Measurements from ENCODE around the gene SLK.

The SLK gene

GRCh38 chr10:103968441-103969391 is 1.8 kb downstream of the SLK start:
- peak; percentile 17 for DNase-seq (ENCODE audit: low read depth, low spot score)
- in situ Hi-C loops (cut with HindIII; ENCODE audit: low sequenced_read_pairs) = no loop called here
- TF ChIP-seq, protein P1, sequence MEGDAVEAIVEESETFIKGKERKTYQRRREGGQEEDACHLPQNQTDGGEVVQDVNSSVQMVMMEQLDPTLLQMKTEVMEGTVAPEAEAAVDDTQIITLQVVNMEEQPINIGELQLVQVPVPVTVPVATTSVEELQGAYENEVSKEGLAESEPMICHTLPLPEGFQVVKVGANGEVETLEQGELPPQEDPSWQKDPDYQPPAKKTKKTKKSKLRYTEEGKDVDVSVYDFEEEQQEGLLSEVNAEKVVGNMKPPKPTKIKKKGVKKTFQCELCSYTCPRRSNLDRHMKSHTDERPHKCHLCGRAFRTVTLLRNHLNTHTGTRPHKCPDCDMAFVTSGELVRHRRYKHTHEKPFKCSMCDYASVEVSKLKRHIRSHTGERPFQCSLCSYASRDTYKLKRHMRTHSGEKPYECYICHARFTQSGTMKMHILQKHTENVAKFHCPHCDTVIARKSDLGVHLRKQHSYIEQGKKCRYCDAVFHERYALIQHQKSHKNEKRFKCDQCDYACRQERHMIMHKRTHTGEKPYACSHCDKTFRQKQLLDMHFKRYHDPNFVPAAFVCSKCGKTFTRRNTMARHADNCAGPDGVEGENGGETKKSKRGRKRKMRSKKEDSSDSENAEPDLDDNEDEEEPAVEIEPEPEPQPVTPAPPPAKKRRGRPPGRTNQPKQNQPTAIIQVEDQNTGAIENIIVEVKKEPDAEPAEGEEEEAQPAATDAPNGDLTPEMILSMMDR (IDR thresholded peaks at IDR 0.05; ENCODE audit: low read depth, low read length) = no peak
- peak overlapping the region; percentile 95 for H3K4me3 ChIP-seq (ENCODE audit: low read depth, low read length)

DNA sequence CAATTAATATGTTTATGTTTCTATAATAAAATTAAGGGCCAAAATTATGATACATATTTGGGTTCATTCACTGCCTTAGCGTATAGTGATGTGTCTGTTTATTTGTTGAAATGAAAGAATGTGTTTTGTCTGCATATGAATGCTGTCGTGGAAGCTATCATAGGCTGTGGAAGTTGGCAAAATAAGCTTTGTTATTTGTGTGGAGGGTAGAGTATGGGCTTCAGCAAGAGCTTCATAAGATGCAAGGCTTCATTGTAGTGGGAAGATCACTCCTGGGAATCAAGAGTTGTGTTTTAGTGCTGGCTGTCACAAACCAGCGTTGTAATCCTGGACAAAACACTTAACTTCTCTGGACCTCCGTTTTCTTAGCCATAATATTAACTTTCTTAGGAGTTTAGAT is 2.5 kb downstream of the SLK start:
- peak overlapping the region; percentile 95 for H3K4me3 ChIP-seq (ENCODE audit: low read depth, low read length)
- no peak for DNase-seq (ENCODE audit: low read depth, low spot score)
- in situ Hi-C loops (cut with HindIII; ENCODE audit: low sequenced_read_pairs) = no loop called here
- TF ChIP-seq, protein P1 (IDR thresholded peaks at IDR 0.05; ENCODE audit: low read depth, low read length) = no peak

GRCh38 chr10:103969857-103970627 is 3.1 kb downstream of the SLK start:
- in situ Hi-C loops (cut with HindIII; ENCODE audit: low sequenced_read_pairs) = no loop called here
- TF ChIP-seq, protein P1 (IDR thresholded peaks at IDR 0.05; ENCODE audit: low read depth, low read length) = no peak
- no peak for DNase-seq (ENCODE audit: low read depth, low spot score)
- H3K4me3 ChIP-seq (ENCODE audit: low read depth, low read length) = peak overlapping the region; percentile 95

GRCh38 chr10:103975169-103975568 is 8.2 kb downstream of the SLK start:
- H3K4me3 ChIP-seq (ENCODE audit: low read depth, low read length) = no peak overlapping the region
- TF ChIP-seq, protein P1 (IDR thresholded peaks at IDR 0.05; ENCODE audit: low read depth, low read length) = no peak
- in situ Hi-C loops (cut with HindIII; ENCODE audit: low sequenced_read_pairs) = no loop called here
- no peak for DNase-seq (ENCODE audit: low read depth, low spot score)

DNA sequence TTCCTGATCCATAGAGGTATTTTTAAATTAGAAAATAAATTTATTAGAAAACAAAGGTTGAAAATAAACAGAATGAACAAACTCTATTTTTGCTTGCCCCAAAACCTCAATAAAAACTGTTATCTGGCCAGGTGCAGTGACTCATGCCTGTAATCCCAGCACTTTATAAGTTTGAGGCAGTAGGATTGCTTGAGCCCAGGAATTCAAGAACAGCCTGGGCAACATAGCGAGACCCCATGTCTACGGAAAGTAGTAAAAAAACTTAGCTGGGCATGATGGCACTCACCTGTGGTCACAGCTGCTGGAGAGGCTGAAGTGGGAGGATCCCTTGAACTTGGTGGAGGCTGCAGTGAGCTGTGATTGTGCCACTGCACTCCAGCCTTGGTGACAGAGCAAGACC is 10.3 kb downstream of the SLK start:
- in situ Hi-C loops (cut with HindIII; ENCODE audit: low sequenced_read_pairs) = no loop called here
- no peak overlapping the region for H3K4me3 ChIP-seq (ENCODE audit: low read depth, low read length)
- DNase-seq (ENCODE audit: low read depth, low spot score) = no peak
- TF ChIP-seq, protein P1 (IDR thresholded peaks at IDR 0.05; ENCODE audit: low read depth, low read length) = no peak

- in situ Hi-C loops (cut with HindIII; ENCODE audit: low sequenced_read_pairs) = no loop called here
- no peak for DNase-seq (ENCODE audit: low read depth, low spot score)
- no peak overlapping the region for H3K4me3 ChIP-seq (ENCODE audit: low read depth, low read length)
- TF ChIP-seq, protein P1 (IDR thresholded peaks at IDR 0.05; ENCODE audit: low read depth, low read length) = no peak
Observed at GRCh38 chr10:103979530-103979929, 12.6 kb downstream of the SLK start.

Measured in astrocyte of the spinal cord (primary cell).